Mucosa of rectum (tissue), 2 donors: ENCODE data around the gene PPP1R14D.

Source experiments
- H3K27ac ChIP-seq, 2 donors: one replicate each; pipeline ENCODE4 v1.7.0; 2013; ENCODE audit warnings: inconsistent platforms in 2 of 2, low read depth in 2 of 2, low read length in 2 of 2
- H3K27me3 ChIP-seq, 2 donors: one replicate each; pipeline ENCODE4 v1.7.0; 2013; ENCODE audit warnings: low read length in 2 of 2; ENCODE audit not compliant: control insufficient read depth in 2 of 2, insufficient read depth in 2 of 2
- H3K36me3 ChIP-seq, 2 donors: one replicate each; pipeline ENCODE4 v1.7.0; 2013; ENCODE audit warnings: low read length in 2 of 2; ENCODE audit not compliant: control insufficient read depth in 2 of 2, insufficient read depth in 2 of 2
- H3K4me1 ChIP-seq, 2 donors: one replicate each; pipeline ENCODE4 v1.7.0; 2013; ENCODE audit warnings: low read length in 2 of 2, mild to moderate bottlenecking in 1 of 2; ENCODE audit not compliant: control insufficient read depth in 2 of 2, insufficient read depth in 2 of 2
- H3K4me3 ChIP-seq, 2 donors: one replicate each; pipeline ENCODE4 v1.7.0; 2013; ENCODE audit warnings: low read length in 2 of 2
- H3K9ac ChIP-seq, 2 donors: one replicate each; pipeline ENCODE4 v1.7.0; 2013; ENCODE audit warnings: low read length in 2 of 2, low read depth in 1 of 2, mild to moderate bottlenecking in 1 of 2
- H3K9me3 ChIP-seq, 2 donors: one replicate each; pipeline ENCODE4 v1.7.0; 2013; ENCODE audit warnings: low read length in 2 of 2; ENCODE audit not compliant: control insufficient read depth in 2 of 2
- donor health status: healthy.
- donor health status: Normal muscosa, but diverticular disease.

The PPP1R14D gene

DNA sequence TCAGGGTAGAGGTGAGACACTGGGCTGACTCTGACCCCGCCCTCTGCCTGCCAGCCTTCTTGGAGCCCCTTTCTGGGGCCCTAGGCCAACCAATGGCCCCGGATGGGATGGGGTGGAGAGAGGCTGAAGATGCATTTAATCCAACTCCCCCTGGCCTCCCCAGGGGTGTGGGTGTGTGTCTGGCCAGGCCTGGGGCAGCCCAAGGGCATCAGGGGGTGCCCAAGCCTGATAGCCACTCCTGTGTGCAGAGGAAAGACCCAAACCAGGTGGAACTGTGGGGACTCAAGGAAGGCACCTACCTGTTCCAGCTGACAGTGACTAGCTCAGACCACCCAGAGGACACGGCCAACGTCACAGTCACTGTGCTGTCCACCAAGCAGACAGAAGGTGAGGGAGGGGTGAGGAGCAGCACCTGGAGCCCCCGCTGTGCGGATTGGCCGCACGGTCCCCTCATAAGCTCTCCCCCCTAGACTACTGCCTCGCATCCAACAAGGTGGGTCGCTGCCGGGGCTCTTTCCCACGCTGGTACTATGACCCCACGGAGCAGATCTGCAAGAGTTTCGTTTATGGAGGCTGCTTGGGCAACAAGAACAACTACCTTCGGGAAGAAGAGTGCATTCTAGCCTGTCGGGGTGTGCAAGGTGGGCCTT lies 24.9 kb upstream of the PPP1R14D start:
- Histone ChIP-seq H3K27me3 (no peaks in the 10 kb centered on the region), H3K4me1 (peaks cover 41 to 53% of the 10 kb centered on the region in 2 donors), H3K4me3 (no peak overlapping the region), H3K36me3 (peaks cover 52 to 53% of the 10 kb centered on the region in 2 donors), H3K9ac (peak overlapping the region in 1 of 2 donors; percentile 4), H3K27ac (peak overlapping the region; percentile 50 to 64), H3K9me3 (no peaks in the 10 kb centered on the region)

GRCh38 chr15:40852529-40852928 lies 24.0 kb upstream of the PPP1R14D start:
- peaks cover 48 to 53% of the 10 kb centered on the region in 2 donors for H3K36me3 ChIP-seq
- no peak overlapping the region for H3K4me3 ChIP-seq
- H3K4me1 ChIP-seq: peaks cover 46 to 52% of the 10 kb centered on the region in 2 donors
- no peaks in the 10 kb centered on the region for H3K27me3 ChIP-seq
- H3K27ac ChIP-seq: peak overlapping the region; percentile 80 to 82
- H3K9ac ChIP-seq: peak overlapping the region in 1 of 2 donors; percentile 49
- H3K9me3 ChIP-seq: no peaks in the 10 kb centered on the region

DNA sequence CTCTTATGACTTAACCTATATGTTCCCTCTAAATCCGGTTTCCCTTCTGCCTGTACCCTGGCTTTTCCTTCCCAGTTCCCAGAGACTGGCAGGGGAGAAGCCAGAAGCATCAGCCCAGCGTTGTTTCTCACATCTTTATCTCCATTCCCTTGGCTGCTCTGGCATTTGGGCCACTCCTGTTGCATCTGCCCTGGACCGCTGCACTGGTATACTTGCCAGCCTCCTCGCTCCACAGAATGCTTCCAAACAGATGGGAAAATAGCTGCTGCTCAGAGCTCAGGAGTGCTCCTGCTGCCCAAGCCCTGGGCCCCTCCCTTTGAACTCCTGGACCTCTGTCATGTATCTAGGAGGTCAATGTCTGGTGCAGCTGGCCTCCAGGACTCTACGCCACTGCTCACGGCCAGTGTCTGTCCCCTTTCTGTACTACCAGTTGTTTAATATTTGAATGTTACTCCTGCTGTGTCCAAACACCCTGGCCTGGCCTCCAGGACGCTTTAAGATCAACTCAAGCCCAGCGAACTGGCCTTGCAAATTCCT lies 22.1 kb upstream of the PPP1R14D start:
- Histone ChIP-seq H3K4me3 (no peak overlapping the region), H3K27ac (peak overlapping the region; percentile 21 to 43), H3K9me3 (no peaks in the 10 kb centered on the region), H3K27me3 (no peaks in the 10 kb centered on the region), H3K4me1 (peaks cover 38 to 42% of the 10 kb centered on the region in 2 donors), H3K36me3 (peaks cover 36 to 39% of the 10 kb centered on the region in 2 donors), H3K9ac (no peak overlapping the region)

GRCh38 chr15:40847223-40847961 lies 18.9 kb upstream of the PPP1R14D start:
- H3K9me3 ChIP-seq: no peaks in the 10 kb centered on the region
- H3K36me3 ChIP-seq: peaks cover 9 to 12% of the 10 kb centered on the region in 2 donors
- peak overlapping the region; percentile 98 for H3K27ac ChIP-seq
- peaks cover 31 to 35% of the 10 kb centered on the region in 2 donors for H3K4me1 ChIP-seq
- no peaks in the 10 kb centered on the region for H3K27me3 ChIP-seq
- H3K9ac ChIP-seq: peak overlapping the region; percentile 88 to 94
- H3K4me3 ChIP-seq: peak overlapping the region; percentile 68 to 87

- no peaks in the 10 kb centered on the region for H3K27me3 ChIP-seq
- H3K27ac ChIP-seq: peak overlapping the region; percentile 98
- peaks cover 26 to 31% of the 10 kb centered on the region in 2 donors for H3K4me1 ChIP-seq
- no peaks in the 10 kb centered on the region for H3K9me3 ChIP-seq
- H3K36me3 ChIP-seq: peaks cover 7 to 9% of the 10 kb centered on the region in 2 donors
- H3K9ac ChIP-seq: peak overlapping the region; percentile 88 to 94
- peak overlapping the region; percentile 68 to 87 for H3K4me3 ChIP-seq
These were observed 18.3 kb upstream of the PPP1R14D start for GRCh38 chr15:40846841-40847222.

DNA sequence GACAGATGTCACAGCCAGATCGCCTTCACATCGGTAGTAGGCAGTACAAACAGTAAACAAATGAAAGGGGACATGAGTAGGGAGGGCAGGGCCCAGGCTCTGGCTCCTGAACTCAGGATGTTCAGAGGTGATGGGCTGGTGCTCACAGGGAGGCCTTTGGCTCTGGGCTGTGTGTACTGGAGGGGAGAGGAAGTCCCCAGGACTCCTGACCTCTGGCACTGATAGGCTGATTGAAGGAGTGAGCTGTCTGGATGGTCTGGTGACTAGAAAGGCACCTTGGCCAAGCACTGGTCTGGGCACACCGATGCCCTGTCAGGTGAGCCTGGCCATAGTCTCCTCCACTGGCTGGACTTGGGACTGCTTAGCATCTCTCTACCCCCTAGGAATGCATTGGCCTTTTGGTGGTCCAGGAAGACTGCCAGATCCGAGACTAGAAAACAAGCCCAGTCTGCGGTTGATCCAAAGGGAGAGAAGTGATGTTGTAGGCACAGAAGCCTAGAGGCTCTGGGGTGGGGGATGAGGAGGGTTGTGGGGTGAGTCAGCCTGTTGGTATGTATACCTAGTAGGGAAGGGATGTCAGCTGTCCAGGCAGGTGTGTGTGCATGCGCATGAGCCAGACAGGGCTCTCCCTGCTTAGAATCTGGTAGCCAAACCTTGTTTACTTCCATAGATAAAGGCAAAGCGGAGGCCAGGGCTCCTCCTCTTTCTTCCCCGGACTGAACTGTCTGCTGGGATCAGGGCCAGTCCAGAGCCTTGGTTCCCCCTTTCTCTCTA lies 17.2 kb upstream of the PPP1R14D start:
- Histone ChIP-seq H3K4me1 (peaks cover 25 to 26% of the 10 kb centered on the region in 2 donors), H3K9ac (peak overlapping the region; percentile 88 to 94), H3K27me3 (no peaks in the 10 kb centered on the region), H3K27ac (peak overlapping the region; percentile 98), H3K9me3 (no peaks in the 10 kb centered on the region), H3K4me3 (peak overlapping the region; percentile 68 to 87), H3K36me3 (peaks cover 5% of the 10 kb centered on the region in 2 donors)

DNA sequence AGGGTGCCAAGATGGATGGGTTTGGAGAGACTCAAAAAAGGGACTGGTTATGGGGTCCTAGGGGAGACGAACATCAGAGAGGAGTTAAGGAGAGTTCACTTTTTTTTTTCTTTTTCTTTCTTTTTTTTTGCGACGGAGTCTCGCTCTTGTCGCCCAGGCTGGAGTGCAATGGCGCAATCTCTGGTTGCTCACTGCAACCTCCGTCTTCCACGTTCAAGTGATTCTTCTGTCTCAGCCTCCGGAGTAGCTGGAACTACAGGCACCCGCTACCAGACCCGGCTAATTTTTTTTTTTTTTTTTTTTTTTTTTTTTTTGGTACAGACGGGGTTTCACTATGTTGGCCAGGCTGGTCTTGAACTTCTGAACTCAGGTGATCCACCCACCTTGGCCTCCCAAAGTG lies 16.5 kb upstream of the PPP1R14D start:
- H3K4me3 ChIP-seq: peak overlapping the region; percentile 68 to 87
- peaks cover 21 to 22% of the 10 kb centered on the region in 2 donors for H3K4me1 ChIP-seq
- no peaks in the 10 kb centered on the region for H3K27me3 ChIP-seq
- peak overlapping the region; percentile 88 to 94 for H3K9ac ChIP-seq
- peak overlapping the region; percentile 98 for H3K27ac ChIP-seq
- no peaks in the 10 kb centered on the region for H3K36me3 ChIP-seq
- no peaks in the 10 kb centered on the region for H3K9me3 ChIP-seq

GRCh38 chr15:40844696-40845030 lies 16.2 kb upstream of the PPP1R14D start:
- no peaks in the 10 kb centered on the region for H3K9me3 ChIP-seq

DNA sequence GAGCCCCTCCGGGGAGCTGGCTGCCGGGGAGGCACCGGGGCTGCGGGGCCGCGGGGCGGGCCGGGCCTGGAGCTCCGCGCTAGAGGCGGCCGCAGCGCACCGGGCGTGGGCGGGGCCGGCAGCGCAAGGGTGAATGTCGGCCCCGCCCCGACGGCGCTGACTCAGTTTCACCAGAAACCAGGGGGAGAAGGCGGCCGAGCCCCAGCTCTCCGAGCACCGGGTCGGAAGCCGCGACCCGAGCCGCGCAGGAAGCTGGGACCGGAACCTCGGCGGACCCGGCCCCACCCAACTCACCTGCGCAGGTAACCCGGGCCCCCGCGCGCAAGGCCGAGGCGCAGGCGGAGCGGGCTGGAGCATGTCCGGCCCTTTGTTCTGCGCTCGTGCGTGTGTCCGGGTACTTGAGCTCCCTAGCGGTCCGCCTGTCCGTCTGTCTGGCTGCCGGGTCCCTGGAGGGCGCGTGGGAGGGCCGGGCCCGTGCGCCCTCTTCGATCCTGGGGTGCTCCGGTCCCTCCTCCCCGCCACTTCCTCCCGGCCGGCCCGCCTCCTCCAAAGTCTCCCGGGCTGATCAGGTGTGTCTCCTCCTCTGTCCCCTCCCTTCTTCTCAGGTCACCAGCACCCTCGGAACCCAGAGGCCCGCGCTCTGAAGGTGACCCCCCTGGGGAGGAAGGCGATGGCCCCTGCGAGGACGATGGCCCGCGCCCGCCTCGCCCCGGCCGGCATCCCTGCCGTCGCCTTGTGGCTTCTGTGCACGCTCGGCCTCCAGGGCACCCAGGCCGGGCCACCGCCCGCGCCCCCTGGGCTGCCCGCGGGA lies 15.6 kb upstream of the PPP1R14D start, which contains the start of gene SPINT1:
Gene SPINT1, plus strand, starts transcription at position 164 of the 811 bp plus-strand sequence. Its CDS starts 507 bp downstream, at position 671.
- H3K36me3 ChIP-seq: no peaks in the 10 kb centered on the region
- peak within 1 kb of the TSS; percentile 98 for H3K27ac ChIP-seq

More at GRCh38 chr15:40844696-40845030, 16.2 kb upstream of the PPP1R14D start:
- H3K4me3 ChIP-seq: peak overlapping the region; percentile 68 to 87
- H3K9ac ChIP-seq: peak overlapping the region; percentile 88 to 94
- no peaks in the 10 kb centered on the region for H3K27me3 ChIP-seq
- H3K36me3 ChIP-seq: no peaks in the 10 kb centered on the region
- peaks cover 21 to 22% of the 10 kb centered on the region in 2 donors for H3K4me1 ChIP-seq
- H3K27ac ChIP-seq: peak overlapping the region; percentile 98

More for the DNA sequence above, 15.6 kb upstream of the PPP1R14D start, which contains the start of gene SPINT1:
- Histone ChIP-seq H3K27me3 (no peaks in the 10 kb centered on the region), H3K4me3 (peak within 1 kb of the TSS; percentile 68 to 87), H3K4me1 (peaks cover 21 to 22% of the 10 kb centered on the region in 2 donors), H3K9me3 (no peaks in the 10 kb centered on the region), H3K9ac (peak within 1 kb of the TSS; percentile 88 to 94)
